ENCODE data around the gene CHD9.
"Not testable (repeated sequence)": the region's sequence is repeated elsewhere in the genome, so short reads cannot be mapped to it uniquely, and the experiment has no call there.

Gene CHD9

GRCh38 chr16:53047515-53047914, 7.3 kb upstream of the CHD9 start:
- not testable (repeated sequence) for FAIRE-seq

DNA sequence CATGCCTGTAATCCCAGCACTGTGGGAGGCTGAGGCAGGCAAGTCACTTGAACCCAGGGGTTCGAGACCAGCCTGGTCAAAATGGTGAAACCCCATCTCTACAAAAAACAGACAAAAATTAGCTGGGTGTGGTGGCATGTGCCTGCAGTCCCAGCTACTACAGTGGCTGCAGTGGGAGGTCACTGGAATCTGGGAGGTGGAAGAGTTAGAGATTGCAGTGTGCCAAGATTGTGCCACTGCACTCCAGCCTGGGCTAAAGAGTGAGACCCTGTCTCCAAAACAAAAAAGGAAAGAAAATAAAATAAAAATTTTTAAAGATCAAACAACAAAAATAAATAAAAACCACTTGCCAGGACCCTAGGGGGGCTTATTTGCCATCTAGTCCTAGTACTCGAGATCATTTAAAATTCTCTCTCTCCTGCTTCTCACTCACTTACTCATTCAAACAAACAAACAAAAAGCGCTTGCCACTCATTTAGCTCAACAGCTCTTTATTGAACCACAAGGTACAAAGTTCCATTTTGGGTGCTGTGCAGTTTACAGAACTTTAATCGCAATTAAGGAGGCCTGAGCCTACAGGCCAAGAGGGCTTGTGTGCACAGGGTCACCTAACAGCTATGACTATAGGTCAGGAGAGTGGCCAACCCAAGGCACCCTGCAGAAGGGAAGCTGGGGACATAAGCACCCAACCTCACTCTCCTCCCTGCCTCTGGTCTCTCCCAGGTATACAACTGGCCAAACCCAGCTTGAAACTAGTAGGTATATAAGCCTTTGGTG, 6.5 kb upstream of the CHD9 start:
- no peak for FAIRE-seq

GRCh38 chr16:53051255-53051654, 3.5 kb upstream of the CHD9 start:
- FAIRE-seq: not testable (repeated sequence)

GRCh38 chr16:53052519-53053501, 2.0 kb upstream of the CHD9 start, which contains the start of gene CHD9NB:
Gene CHD9NB, minus strand, starts transcription at chr16:53052897. Its CDS starts 8,739 bp downstream, at chr16:53044158.
- FAIRE-seq: no peak

GRCh38 chr16:53053967-53054669, 673 bp upstream of the CHD9 start:
- FAIRE-seq: no peak

DNA sequence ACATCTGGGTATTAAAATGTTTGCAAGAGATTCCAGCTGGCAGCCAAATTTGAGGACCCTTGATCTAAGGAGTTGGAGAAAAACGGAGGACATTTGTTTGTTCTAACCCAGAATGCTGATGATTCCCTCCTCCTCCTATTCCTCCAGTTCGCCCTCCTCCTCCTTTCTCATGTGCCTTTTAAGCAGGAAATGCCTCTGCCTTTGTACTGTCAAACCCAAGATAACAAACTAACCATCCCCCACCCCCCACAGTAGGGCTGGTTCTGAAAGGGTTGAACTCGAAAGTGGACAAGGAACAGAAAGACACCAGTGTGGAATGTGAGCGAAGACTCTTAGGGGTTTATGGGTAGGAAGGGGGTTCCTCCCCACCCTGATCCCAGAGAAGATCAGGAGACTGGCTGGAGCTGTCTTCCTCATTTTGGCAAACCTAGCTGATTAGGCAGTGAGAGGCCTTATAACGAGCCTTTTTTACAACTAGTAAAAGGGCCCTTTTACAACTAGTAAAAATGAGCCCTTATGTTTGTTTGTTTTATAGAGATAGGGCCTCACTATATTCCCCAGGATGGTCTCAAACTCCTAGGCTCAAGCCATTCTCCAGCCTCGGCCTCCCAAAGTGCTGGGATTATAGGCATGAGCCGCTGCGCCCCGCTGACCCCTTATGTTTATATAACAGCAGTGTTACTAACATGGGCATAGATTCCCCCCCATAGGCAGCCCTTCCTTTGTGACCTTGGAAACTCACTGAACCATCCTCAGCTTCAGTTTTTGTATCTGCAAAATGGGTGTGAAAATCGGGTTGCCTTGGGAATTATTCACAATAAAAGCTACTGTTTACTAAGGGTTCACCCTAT, 975 bp downstream of the CHD9 start:
- no peak for FAIRE-seq

- no peak for FAIRE-seq
Measured at GRCh38 chr16:53056392-53056881, 1.6 kb downstream of the CHD9 start.

GRCh38 chr16:53057658-53058057, 2.9 kb downstream of the CHD9 start:
- no peak for FAIRE-seq

DNA sequence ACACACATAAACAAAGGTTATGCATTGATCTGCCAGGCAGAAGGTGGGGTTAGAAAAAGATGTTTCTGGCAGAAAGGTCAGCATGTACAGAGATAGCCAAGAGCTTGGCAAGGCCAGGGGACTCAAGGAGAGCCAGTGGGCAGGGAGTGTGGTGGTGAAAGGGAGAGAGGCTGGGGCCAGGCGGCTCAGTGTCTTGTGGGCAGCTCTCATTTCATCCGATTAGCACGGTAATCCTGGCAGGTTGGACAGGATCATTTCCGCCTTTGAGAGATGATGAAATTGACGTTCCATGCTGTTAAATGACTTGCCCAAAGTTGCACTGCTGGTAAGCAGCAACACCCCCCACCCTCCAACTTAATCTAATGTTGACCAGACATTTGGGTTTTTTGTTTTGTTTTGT, 3.6 kb downstream of the CHD9 start:
- FAIRE-seq: no peak

GRCh38 chr16:53058882-53059281, 4.1 kb downstream of the CHD9 start:
- FAIRE-seq: no peak

DNA sequence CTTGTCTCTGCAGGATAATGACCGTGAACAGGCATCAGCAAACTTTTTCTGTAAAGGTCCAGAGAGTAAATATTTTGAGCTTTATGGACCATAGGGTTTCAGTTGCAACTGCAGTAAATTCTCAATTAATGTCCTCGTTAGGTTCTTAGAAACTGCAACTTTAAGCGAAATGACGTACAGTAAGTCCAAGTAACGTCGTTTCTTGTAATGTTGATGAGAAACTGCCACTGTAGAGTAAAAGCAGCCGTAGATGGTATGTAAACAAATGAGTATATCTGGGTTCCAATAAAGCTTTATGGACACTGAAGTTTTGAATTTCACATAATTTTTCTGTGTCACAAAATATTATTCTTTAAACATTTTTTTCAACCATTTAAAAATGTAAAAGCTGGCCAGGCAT, 4.9 kb downstream of the CHD9 start:
- no peak for FAIRE-seq

- no peak for FAIRE-seq
Measured at GRCh38 chr16:53061256-53061655, 6.5 kb downstream of the CHD9 start.

DNA sequence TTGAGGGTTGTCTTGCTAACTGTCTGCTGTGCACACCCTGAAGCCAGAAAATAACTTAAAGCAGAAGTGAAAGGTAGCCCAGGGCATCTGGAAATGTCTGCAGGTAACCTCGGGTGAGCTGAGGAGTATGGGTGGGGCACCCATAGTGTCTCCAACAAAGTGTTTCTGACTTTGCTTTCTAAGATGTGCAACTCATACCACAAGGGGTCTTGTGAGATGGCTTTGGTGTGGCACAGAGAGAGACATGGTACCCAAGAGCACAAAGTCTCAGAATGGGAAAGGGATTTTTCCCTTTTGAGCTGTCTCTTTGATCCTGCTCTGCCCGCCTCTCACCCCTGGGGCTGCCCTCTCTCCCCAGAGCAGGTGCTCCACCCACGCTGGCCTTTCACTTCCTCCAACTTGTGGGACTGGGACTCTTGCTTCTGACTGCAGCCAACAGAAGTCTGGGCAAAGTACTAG, 6.9 kb downstream of the CHD9 start:
- no peak for FAIRE-seq

- no peak for FAIRE-seq
Measured at GRCh38 chr16:53064081-53064578, 9.3 kb downstream of the CHD9 start.

GRCh38 chr16:53065461-53066061, 10.8 kb downstream of the CHD9 start:
- FAIRE-seq: no peak

GRCh38 chr16:53067675-53068074, 12.9 kb downstream of the CHD9 start:
- no peak for FAIRE-seq

DNA sequence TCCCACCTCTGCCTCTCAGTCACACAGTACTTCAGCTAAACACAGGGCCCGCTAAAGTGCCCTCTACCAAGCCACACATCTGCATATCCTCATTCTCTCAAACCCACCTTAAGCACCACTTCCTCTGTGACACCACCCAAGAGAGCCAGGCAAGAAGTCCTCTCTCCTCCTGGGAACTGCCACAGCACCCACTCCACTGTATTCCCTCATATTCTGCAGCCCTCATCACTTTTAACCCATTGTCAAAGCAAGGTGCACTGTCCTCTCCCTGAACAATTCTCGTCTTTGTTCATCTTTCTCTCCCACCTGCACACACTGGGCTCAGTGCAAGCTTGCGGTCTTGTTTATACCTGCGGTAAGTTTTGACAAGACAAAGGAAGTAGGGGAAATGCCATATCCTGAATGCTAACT, 13.6 kb downstream of the CHD9 start:
- no peak for FAIRE-seq

DNA sequence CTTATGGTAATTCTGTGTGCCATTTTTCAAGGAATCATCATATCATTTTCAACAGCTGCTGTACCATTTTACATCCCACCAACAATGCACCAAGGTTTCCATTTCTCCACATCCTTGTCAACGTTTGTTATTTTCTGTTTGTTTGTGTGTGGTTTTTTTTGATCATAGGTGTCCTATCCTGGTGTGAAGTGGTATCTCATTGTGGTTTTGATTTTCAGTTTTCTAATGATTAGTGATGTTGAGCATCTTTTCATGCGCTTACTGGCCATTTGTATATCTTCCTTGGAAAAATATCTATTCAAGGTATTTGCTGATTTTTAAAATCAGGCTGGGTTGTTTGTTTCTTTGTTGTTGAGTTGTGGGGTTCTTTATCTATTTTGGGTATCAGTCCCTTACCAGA, 15.0 kb downstream of the CHD9 start:
- FAIRE-seq: no peak

DNA sequence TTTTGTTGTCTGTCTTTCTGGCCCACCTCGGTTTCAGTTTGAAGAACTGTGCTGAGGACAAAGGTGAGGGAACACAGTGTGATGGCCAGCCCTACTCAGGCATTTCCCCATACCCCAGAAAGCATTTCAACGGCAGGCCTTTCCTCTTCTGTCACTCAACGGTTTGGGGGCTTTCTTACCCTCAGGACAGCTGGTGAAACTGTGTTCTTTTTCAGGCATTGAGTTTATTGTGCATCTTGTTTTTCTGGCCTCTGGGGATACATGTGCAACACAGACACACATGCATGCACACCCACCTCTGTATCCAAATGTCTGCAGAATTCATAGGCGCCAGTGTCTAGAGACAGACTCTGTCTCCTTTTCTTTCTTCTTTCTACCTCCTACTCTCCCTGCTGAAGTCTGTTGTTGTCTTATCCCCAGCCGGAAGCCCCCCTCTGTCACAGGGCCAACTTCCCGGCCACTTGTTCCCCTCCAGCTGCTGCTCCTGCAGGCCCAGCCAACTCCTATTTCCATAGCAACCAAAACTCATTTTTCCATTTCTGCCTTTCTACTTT, 17.0 kb downstream of the CHD9 start:
- FAIRE-seq: no peak

- FAIRE-seq: no peak
Measured at GRCh38 chr16:53073022-53073421, 18.2 kb downstream of the CHD9 start.

DNA sequence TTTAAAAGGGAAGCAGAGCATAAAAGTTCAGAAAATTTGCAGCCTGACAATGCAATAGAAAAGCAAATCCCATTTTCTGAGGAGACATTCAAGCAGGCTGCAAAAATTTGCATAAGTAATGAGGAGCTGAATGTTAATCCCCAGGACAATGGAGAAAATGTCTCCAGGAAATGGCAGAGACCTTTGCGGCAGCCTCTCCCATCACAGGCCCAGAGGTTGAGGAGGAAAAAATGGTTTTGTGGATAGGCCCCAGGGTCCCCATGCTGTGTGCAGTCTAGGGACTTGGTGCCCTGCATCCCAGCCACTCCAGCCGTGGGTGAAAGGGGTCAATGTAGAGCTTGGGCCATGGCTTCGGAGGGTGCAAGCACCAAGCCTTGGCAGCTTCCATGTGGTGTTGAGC, 19.5 kb downstream of the CHD9 start:
- not testable (repeated sequence) for FAIRE-seq

Measured in islet of Langerhans (tissue), 1 donor.